Stimulated activated CD4-positive, alpha-beta T cell treated with anti-CD3 and anti-CD28 coated beads, TNF-alpha, amount 100 ng/mL, for 48 hours (primary cell): ENCODE measurements around the gene RNF166.

Experiments
- DNase-seq, 3 donors: peaks; one replicate each; pipeline ENCODE4 v3.0.0-alpha.2; 2020; ENCODE audit warnings: low read depth in 3 of 3

RNF166 gene, protein sequence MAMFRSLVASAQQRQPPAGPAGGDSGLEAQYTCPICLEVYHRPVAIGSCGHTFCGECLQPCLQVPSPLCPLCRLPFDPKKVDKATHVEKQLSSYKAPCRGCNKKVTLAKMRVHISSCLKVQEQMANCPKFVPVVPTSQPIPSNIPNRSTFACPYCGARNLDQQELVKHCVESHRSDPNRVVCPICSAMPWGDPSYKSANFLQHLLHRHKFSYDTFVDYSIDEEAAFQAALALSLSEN

DNA sequence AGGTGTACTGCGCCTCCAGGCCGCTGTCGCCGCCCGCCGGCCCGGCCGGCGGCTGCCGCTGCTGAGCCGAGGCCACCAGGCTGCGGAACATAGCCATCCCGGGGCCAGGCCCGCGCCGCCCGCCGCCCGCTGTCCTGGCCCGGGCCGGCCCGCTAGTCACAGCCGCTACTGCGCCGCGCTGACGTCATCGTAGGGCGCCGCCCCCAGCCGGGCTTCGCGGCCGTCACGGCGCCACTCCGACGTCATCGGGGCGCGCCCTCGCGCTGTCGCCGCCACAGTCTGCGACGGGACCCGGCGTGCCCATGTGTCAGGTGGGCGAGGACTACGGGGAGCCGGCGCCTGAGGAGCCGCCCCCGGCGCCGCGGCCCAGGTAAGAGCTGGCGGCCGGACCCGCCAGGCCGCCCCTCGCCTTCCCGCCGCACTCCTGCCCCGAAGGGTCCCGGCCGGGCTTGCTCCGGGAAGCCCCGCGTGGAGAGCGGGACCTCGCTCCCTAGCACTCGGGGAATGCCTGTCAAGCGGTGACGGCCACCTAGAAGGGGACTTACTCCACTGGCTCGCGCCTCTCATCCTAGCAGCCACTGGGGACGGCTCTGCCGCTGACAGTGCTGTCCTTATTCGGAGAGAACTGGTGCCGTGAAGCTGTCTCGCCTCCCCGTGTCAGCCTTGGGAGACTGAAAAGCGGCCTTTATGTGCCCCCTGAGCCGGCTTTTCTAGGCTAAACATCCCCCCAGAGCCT, at the start of gene RNF166, which contains the start of gene CTU2:
Gene RNF166 (minus strand): TSS at position 180 of the 736 bp plus-strand sequence. CDS start 83 bp downstream, at position 97.
Gene CTU2 (plus strand): TSS at position 275 of the 736 bp plus-strand sequence. CDS start 28 bp downstream, at position 303.
- peak; percentile 83 to 93 (median 86) for DNase-seq

- DNase-seq = no peak
These were observed 48.9 kb upstream of the RNF166 start for GRCh38 chr16:88754912-88755744.

DNA sequence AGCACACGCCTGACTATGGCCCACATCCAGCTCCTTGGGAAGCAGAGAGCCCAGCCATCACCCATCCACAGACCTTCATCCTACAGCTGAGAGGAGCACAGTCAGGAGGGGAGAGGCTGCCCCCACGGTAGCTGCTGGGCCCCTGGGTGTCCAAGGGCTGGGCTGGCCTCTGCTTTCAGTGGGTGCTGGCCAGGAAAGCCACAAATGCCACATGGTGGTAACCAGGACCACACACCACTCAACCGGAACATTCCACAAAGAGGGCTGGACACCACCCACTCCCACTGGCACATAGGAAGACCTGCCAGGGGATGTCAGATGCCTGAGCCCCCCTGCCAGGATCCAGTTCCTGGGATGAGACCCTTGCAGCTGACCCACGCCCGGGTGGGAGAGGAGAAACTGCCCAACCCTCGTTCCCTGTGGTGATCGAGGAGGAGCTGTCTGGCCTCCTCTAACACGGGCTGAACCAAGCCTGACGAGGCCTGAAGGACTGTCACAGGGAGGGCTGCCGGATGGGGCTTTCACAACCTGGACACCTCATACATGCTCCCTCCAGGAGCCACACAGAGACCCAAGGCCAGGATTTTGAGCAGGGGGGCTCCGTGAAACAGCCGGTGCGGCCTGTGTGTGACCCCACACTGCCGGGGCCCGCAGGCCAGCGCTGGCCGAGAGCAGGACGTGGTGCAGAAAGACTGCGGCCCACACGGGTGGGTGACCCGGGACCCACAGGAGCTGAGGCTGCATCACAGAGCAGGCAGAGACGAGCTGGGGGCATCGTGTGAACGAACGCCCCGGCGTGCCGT, 48.1 kb upstream of the RNF166 start:
- DNase-seq = no peak

GRCh38 chr16:88753602-88754001, 47.4 kb upstream of the RNF166 start:
- no peak for DNase-seq

DNA sequence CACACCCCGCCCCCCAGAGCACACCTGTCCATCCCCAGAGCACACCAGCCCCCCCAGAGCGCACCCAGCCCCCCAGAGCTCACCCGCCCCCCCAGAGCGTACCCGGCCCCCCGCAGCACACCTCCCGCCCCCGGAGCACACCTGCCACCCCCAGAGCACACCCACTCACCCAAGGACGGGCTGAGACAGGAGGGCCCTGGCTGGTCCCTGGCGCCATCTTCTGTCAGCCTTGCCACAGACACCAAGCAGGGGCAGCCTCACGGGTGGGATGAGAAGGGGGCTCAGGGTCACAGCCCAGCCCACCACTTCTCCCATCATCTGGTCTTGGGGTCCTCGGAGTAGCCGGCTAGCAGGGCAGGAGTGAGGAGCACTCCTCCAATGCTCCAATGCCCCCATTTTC, 47.0 kb upstream of the RNF166 start:
- DNase-seq = no peak

- DNase-seq = no peak
These were observed 46.3 kb upstream of the RNF166 start for GRCh38 chr16:88752386-88753002.

DNA sequence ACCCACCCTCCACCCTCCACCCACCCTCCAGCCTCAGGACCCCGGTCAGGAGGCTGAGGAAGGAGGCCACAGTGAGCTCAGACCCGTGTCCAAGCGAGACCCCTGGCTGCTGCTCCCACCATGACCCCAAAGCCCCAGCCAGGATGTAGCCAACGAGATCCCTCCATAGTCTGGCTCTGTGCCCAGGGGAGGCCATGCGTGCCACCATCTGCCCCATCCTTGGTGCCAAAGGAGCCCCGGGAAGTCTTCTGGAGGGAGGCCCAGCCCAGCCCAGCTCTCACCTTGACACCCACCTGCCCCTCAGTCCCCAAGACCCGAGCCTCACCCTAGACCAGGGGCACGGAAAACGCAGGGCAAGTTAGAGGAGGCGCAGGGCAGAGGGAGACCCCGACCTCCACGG, 44.6 kb upstream of the RNF166 start:
- DNase-seq = no peak

DNA sequence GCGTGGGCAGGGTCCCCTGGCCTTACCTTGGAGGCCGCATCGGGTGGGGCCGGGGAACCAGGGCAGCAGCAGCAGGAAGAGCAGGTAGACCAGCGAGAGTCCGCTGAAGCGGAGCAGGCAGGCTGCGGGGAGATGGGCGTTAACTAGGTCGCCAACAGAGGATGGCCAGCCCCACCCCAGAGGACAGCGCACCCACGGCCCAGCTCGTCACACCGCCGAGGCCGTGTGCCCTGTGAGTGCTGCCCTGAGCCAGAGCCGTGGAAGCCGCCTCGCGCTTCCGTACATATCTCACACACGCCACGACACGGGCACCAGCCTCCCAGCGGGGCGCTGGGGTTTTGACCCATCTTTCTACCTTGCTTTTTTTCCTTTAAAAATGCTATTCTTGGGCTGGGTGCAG, 43.1 kb upstream of the RNF166 start:
- no peak for DNase-seq

- no peak for DNase-seq
These were observed 42.2 kb upstream of the RNF166 start for GRCh38 chr16:88748364-88748763.

DNA sequence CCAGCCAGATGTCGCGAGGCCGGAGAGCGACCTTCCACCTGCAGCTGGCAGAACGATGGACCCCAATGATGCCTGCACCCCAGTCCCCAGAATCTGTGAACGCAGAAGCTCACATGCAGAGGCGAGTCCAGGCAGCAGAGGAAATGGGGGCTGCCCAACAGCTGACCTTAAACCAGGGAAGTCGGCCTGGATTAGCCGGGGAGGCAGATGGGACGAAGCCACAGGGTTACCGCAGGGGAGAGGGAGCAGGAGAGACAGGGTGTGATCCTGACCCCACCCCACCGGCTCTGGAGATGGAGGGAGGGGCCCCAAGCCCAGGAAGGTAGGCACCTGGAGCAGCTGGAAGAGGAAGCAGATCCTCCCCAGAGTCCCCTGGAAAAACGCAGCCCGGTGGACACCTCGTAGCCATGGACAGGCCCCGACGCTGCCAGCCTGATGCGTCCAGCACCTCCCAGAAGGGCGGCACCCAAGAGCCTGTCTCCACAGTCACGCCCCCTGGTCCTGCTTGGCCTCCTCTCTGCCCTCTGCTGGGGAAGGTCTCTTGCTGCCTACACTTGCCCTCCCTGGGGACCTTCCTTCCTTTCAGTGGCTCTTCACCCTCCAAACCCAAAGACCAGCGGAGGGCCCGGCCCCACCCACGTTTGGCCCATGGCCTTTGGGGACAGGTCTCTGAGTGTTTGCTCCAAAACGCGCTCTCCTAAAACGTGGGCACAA, 41.5 kb upstream of the RNF166 start:
- peak in 1 of 3 donors; percentile 54 for DNase-seq

DNA sequence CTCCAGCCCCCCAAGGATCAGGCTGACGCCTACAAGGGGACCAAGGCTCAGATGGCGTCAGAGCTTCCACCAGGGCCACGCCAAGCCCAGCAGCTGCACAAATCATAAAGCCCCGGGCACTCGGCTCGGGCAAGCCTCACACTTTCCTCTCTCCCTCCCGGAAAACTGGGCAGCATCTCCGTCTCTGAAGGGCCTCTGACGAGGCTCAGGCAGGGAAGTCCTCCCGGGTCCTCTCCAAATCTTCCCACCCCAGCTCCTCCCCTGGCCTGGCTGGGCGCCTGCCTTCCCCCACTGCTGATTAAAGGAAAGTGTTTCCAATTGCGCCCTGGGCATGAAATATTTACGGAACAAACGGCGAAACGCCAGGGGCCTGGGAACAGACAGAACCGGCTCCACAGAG, 40.3 kb upstream of the RNF166 start:
- no peak for DNase-seq

DNA sequence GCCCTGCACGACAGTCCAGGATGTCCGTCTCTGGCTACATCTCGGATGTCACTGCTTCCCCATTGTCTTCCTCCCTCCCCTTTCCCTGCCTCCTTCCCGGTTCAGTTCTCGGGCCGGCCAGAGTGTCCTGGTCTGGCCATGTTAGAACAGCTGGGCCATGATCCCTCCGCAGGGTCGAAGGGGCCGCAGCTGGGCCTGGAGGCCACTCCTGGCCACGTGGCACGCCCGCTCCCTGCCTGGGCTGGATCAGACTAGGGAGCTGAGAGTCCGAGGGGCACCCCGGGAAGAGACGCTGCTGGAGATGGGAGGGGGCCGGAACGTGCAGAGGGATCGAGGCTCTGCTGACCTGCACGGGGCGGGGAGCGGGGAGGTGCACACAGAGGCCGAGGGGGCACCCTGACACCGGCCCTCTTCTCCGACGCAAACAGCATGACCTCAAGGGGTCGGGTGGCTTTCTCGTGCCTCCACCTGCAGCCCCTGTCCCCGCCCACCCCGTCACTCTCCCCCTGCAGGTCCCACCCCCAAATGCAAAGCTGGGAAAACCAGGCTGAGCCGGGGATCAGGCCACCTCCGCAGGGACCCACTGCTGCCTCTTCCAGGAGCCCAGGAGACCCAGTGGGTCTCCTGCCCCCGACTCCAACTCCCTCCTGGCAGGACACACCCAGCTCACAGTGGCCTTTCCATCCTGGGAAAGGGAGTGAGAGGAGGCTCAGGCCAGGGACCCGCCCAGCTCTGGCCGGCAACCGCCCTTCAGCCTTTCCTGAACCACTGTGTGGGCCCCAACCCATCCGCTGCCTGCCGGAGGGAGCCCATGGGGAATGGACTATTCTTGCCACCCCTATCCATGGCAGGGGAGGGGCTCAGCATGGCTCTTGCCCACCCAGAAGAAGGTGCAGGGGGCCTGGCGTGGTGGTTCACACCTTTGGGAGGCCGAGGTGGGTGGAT, 38.6 kb upstream of the RNF166 start:
- DNase-seq = no peak

GRCh38 chr16:88743693-88744576, 37.7 kb upstream of the RNF166 start:
- peak; percentile 44 to 64 (median 55) for DNase-seq

DNA sequence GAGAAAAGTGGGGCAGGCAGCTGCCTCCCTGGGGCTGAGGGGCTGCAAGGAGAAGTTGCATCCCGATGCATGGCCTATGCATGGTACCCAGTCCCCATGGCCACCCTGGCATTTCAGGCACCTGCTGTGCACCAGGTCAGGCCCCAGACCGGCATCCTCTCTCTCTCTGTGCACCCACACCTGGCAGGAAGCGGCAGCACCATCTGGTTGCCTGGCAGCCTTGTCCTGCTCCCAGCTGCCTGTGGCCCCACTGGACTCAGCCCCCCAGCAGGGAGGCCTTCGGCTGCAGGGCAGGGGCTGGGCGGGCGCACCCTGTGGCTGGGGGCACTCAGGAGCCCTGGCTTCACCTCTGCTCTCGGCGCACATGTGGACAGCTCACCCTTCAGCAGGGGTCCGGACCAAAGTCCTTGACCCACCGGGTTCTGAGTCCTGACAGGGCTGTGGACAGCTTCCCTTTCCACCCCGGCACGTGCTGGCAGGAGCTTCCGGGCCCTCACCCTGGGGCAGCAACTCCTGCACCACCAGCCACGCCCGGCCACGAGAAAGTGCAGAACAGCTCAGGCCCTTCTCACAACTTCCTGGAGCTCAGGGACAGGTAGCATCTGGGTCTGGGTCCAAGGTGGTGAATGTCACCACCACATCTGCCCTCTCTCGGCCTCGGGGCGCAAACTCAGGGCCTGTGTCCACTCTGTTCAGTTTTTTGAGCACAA, 36.8 kb upstream of the RNF166 start:
- no peak for DNase-seq

DNA sequence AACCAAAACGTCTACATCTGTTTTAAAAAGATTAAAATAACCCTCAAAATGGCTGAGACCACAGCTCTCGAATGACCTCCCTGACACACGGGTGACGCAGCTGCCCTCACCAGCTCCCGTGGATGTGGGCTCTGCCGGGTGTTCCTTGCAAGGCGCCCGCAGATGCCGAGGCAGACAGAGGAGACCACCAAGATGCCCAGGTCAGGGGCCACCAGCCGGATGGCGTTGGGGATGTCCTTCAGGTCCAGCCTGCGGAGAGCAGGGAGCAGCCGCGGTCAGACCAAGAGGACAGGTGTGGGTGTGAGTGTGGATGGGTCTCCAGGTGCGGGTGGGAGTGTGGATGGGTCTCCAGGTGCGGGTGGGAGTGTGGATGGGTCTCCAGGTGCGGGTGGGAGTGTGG, 35.2 kb upstream of the RNF166 start:
- DNase-seq = no peak

DNA sequence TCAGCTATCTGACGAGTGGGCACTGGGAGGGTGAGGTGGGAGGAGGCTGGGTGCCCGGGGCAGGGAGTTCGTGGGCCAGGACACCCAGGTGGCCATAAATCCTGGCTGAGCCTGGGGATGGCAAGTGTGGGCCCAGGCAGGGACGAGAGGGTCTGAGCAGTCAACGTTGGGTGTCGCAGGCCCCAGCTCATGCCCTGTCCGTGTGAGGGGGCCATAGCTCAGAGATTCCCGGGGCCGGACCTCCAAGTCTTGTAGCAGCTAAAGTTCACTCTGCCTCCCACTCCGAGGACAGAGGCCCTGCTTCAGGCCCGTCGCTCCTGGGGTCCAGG, 34.5 kb upstream of the RNF166 start:
- no peak for DNase-seq

- DNase-seq = no peak
These were observed 33.9 kb upstream of the RNF166 start for GRCh38 chr16:88739977-88740726.
